ENCODE measurements around the gene SEC14L5.

The SEC14L5 gene

DNA sequence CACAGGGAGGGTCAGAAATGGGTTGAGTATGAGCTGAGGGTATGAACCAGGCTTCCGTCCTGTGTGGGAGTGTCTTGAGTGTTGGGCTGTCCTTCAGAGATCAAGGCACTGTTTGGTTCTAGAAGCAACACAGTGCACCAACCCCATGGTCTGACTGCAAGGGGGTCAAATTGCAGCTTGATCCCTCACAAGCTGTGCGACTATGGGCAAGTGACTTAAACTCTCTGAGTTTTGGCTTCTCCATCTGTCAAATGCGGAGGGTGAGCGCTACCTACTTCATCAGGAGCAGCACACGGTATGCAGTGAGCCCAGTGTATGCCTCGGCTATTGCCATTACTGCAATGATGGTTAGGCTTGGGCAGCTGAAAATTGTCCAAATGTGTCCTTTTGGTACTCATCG lies 21.0 kb downstream of the SEC14L5 start:
- H3K4me1 ChIP-seq (ENCODE audit: control insufficient read depth in 1 of 2, insufficient read depth in 1 of 2, low read depth in 1 of 2, low read length in 1 of 2): no peaks in the 10 kb centered on the region

DNA sequence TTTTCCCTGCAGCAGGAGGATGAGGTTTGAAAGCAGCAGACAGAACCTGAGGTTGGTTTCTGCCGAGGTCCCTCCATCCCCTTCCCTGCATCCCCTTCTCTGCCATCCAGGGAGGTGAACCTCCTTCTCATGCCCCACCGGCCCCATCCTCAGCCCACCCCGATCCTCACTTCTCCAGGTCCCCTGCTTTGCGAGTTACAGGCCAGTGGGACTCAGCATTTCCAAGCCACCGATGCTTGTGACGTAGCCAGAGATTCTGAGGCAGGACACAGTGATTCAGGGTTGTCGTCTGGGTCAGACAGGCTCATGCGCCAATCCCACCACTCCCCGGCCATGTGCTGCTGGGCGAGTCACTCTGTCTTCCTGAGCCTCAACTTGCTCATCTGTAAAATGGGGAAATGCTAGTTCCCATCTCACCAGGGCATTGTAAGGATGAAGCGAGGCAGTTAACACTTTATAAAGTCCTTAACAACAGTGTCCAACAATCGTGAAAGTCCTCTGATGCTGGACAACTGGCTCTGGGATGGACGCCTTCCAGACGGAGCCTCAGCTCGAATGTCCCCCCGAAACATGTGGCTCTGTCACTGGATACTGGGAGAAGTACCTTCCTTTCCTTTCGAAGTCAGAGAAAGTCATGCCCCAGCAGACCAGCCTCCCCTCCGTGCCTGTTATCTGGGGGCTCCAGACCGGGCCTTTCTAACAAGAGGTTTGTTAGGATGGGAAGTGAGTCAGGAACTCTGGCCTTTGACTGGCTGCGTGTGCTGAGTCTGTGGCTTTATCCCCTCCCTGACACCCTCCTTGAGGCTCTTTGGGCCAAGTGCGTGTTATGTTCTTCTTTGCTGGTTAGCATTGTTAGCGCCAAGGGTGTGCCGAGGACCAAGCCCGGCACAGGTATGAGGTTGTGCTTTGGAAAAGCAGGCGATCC lies 21.9 kb downstream of the SEC14L5 start:
- H3K4me3 ChIP-seq (ENCODE audit: low read depth in 1 of 2, low read length in 1 of 2): no peak overlapping the region
- H3K4me1 ChIP-seq (ENCODE audit: control insufficient read depth in 1 of 2, insufficient read depth in 1 of 2, low read depth in 1 of 2, low read length in 1 of 2): no peaks in the 10 kb centered on the region
- H3K27me3 ChIP-seq: peaks cover 47% of the 10 kb centered on the region
- no peaks in the 10 kb centered on the region for H3K36me3 ChIP-seq
- TF ChIP-seq, protein P1, sequence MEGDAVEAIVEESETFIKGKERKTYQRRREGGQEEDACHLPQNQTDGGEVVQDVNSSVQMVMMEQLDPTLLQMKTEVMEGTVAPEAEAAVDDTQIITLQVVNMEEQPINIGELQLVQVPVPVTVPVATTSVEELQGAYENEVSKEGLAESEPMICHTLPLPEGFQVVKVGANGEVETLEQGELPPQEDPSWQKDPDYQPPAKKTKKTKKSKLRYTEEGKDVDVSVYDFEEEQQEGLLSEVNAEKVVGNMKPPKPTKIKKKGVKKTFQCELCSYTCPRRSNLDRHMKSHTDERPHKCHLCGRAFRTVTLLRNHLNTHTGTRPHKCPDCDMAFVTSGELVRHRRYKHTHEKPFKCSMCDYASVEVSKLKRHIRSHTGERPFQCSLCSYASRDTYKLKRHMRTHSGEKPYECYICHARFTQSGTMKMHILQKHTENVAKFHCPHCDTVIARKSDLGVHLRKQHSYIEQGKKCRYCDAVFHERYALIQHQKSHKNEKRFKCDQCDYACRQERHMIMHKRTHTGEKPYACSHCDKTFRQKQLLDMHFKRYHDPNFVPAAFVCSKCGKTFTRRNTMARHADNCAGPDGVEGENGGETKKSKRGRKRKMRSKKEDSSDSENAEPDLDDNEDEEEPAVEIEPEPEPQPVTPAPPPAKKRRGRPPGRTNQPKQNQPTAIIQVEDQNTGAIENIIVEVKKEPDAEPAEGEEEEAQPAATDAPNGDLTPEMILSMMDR (IDR thresholded peaks at IDR 0.05): no peak
- H3K27ac ChIP-seq: no peak overlapping the region
- H3K9me3 ChIP-seq: no peaks in the 10 kb centered on the region

More for the DNA sequence above, 21.0 kb downstream of the SEC14L5 start:
- TF ChIP-seq, protein P1 (IDR thresholded peaks at IDR 0.05): no peak
- H3K27me3 ChIP-seq: peaks cover 39% of the 10 kb centered on the region
- no peaks in the 10 kb centered on the region for H3K36me3 ChIP-seq
- H3K9me3 ChIP-seq: no peaks in the 10 kb centered on the region
- H3K27ac ChIP-seq: no peak overlapping the region
- H3K4me3 ChIP-seq (ENCODE audit: low read depth in 1 of 2, low read length in 1 of 2): no peak overlapping the region

DNA sequence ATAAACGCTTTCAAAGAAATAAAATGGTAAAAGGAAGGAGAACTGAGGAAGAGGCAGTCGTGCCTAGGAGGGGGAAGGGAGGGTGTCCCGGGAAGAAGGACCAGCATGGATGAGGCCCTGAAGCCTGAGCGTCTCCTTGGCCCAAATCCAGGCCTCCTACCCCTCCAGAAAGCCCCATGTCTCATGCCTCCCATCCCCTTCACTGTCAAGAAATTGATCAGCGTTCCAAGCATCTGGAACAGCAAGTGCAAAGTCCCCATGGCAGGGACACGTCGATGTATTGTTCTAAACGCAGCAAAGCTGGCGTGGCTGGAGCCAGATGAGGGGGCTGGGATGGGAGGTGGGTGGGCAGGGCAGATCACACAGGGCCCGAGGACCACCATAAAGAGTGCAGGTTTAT lies 22.6 kb downstream of the SEC14L5 start:
- Histone ChIP-seq H3K36me3 (no peaks in the 10 kb centered on the region), H3K4me3 (ENCODE audit: low read depth in 1 of 2, low read length in 1 of 2) (no peak overlapping the region), H3K27ac (no peak overlapping the region), H3K27me3 (peaks cover 54% of the 10 kb centered on the region), H3K9me3 (no peaks in the 10 kb centered on the region), H3K4me1 (ENCODE audit: control insufficient read depth in 1 of 2, insufficient read depth in 1 of 2, low read depth in 1 of 2, low read length in 1 of 2) (no peaks in the 10 kb centered on the region)
- TF ChIP-seq, protein P1 (IDR thresholded peaks at IDR 0.05): no peak

DNA sequence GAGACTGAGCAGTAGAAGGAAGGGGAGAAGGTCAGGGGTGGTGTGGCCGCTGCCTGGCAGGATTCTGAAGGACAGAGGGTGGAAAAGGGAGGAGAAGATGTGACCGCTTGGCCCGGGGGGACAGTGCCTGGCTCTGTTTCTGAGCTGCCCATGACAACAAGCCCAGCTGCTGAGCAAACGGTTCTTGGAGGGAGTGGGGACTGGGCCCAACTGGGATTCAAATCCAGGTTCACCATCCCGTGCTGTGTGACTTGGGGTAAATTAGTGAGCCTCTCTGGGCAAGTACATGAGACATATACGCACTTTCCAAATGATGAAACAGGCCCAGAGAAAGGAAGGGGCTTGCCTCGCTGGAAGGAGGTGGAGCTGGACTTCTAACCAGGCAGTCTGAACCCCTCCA lies 23.3 kb downstream of the SEC14L5 start:
- Histone ChIP-seq H3K9me3 (no peaks in the 10 kb centered on the region), H3K27ac (no peak overlapping the region), H3K27me3 (peaks cover 62% of the 10 kb centered on the region), H3K4me3 (ENCODE audit: low read depth in 1 of 2, low read length in 1 of 2) (no peak overlapping the region), H3K4me1 (ENCODE audit: control insufficient read depth in 1 of 2, insufficient read depth in 1 of 2, low read depth in 1 of 2, low read length in 1 of 2) (no peaks in the 10 kb centered on the region), H3K36me3 (no peaks in the 10 kb centered on the region)
- TF ChIP-seq, protein P1 (IDR thresholded peaks at IDR 0.05): no peak

DNA sequence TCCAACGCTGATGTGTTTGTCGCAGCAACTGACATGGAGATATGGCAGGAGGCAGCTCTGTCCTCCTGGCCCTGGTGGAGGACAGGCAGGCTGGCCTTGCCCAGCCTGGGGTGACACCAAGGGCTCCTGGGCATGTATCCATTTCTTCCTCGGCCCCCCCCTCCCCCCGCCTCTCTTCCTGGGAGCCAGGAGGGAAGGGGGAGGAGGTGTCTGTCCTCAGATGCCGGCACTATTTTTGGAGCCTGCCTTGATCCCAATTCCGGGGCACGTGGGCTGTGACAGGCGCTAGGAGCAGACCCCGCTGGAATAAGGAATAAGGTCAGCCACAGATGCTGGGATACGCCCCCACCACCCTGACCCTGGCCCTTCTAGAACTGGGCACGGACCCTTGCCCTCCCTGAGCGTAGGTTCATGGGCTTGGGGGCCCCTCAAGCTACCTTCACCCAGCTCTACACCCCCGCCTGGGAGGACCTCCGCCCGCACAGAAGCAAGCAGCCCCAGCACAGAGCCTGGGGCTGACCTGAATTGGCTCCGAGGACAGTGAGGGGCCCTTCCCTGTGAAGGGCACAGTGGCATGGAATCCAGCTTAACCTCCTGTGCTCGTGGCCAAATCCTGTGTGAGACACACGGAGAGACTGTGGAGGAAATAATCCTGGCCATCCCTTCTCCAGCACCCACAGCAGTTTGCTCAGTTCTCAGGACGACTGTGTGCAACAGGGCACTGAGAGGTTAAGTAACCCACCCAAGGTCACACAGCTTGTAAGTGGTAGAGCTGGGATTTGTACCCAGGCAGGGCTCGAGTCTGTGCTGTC lies 24.1 kb downstream of the SEC14L5 start:
- H3K27ac ChIP-seq: no peak overlapping the region
- H3K27me3 ChIP-seq: peaks cover 70% of the 10 kb centered on the region
- no peaks in the 10 kb centered on the region for H3K4me1 ChIP-seq (ENCODE audit: control insufficient read depth in 1 of 2, insufficient read depth in 1 of 2, low read depth in 1 of 2, low read length in 1 of 2)
- no peak overlapping the region for H3K4me3 ChIP-seq (ENCODE audit: low read depth in 1 of 2, low read length in 1 of 2)
- no peaks in the 10 kb centered on the region for H3K36me3 ChIP-seq
- TF ChIP-seq, protein P1 (IDR thresholded peaks at IDR 0.05): no peak
- no peaks in the 10 kb centered on the region for H3K9me3 ChIP-seq

Data from neutrophil (primary cell).